Endometrial microvascular endothelial cells (primary cell): Measurements from ENCODE around the gene MTFMT. TPM values are rescaled to one million over a fixed set of nuclear protein-coding genes. Genes with fewer than 3 reads are reported as not detected.
"Not testable (repeated sequence)": the region's sequence is repeated elsewhere in the genome, so short reads cannot be mapped to it uniquely, and the experiment has no call there.

Source experiments
- in situ Hi-C: cut with HindIII; loops from 2 replicates; pipeline ENCODE4 v1.10.0; 2017; ENCODE audit warnings: low sequenced_read_pairs, low pct_unique_long_range_greater_than_20kb; ENCODE audit errors: inconsistent ontology term
- total RNA-seq: library from RNA; depleted of rRNA; stranded (reverse); fragments of >200 nt; gene quantifications from one replicate; pipeline ENCODE4 v1.2.3, GENCODE V29; 2015; ENCODE audit errors: inconsistent ontology term

Gene MTFMT
- total RNA-seq, 1 donor from 2014 or later: 28.9 TPM

- in situ Hi-C loops: not testable (repeated sequence)
These were observed 14.8 kb upstream of the MTFMT start for GRCh38 chr15:65044218-65044617.

DNA sequence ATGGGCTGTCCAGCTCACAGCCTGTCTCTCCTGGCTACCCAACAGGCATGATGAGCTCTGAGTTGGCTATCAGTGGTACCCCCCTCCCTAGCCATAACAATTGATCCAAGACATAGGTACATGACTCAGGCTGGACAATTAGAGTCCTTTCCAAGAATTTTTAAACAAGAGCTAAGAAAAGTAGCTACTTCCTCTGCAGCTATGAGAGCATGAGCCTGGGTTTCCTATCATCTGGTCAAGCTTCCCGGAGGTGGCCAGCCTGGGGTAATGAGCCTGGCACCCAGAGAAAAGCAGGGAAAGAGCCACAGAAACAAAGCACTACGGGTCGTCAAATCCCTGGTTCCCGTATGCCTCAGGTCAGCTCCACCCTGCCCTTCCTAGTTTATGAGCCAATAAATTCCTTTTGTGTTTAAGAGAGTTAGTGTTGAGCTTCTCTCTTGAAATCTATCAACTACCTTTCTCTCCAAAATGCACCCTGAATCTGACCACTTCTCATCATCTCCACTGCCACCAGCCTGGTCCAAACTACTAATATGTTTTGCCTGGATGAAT lies 13.4 kb upstream of the MTFMT start:
- in situ Hi-C loops: no loop called here

DNA sequence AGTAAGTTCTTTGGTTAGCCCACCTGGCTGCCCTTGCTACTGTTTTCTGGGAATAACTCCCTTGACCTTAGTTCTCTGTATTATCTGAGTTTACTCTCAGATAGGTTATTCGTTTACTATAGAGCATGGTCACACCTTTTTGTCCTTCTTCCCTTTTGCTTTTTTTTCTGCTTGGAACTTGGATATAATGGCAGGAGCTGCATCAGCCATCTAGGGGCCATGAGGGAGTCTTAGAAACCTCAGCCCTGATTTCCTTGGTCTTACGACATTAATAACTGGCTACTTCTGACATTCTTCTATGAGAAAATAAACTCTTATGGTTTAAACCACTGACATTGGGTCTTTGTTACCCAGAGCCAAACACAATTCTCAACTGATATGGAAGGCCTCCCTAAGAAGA lies 12.3 kb upstream of the MTFMT start:
- in situ Hi-C loops: no loop called here

DNA sequence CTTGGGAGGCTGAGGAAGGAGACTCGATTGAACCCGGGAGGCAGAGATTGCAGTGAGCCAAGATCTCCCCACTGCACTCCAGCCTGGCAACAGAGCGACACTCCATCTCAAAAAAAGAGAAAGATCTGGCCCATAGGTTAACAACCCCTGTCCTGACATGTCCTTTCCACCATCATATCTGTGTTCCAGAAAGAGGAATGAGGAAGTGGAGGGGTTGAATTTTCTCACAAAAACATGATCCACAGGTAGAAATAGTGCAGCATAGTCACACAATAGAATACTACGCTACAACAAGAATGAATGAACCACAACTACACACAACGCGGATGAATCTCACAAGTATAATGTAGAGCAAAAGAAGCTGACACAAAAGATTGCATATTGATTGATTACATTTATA lies 11.0 kb upstream of the MTFMT start:
- in situ Hi-C loops: no loop called here

DNA sequence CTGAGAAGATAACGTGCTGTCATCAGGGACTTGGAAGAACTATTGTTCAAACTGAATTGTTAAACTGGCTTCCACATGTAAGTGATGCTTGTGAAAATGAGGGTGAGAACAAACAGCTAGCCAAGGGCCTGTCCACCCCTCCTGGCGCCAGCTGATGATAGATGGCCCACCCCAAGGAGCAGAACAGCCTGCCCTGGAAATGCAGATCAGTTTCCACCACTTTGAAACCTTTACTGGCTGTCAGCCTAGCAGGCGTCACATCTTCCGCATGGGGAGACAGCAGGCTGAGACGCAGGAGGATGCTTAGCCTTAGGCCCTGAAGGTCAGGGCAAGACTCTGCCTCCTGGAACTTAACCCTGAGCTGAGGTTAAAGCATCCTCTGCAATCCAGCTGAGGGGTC lies 9.4 kb upstream of the MTFMT start:
- in situ Hi-C loops: no loop called here

DNA sequence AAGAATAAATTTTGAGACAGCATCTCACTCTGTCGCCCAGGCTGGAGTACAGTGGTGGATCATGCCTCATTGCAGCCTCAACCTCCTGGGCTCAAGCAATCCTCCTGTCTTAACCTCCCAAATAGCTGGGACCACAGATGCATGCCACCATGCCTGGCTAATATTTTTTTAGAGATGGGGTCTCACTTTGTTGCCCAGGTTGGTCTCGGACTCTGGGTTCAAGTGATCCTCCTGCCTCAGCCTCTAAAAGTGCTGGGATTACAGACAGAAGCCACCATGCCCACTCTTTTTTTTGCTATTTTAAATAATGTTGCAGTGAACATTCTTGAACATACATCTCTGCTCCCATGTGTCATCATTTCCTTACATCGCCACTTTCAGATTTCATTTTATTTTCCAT lies 9.0 kb upstream of the MTFMT start:
- in situ Hi-C loops: no loop called here

DNA sequence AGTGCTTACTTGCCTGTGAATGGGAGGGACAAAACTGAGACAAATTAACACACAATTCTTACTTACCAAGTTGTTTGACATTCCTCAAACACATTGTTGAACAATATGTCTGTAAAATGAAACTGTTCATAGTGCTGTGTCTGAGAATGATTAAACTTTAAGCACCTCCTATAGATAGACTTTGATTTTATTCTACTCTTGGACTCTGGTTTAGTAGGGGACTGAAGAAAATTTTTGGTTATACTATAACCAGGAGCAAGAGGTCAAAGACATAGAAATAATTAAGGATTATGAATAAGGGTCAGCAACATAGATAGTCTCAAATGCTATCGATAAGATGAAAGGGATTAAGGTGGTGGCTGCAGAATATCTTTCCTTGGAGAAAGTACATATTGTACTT lies 7.9 kb upstream of the MTFMT start:
- in situ Hi-C loops: no loop called here

DNA sequence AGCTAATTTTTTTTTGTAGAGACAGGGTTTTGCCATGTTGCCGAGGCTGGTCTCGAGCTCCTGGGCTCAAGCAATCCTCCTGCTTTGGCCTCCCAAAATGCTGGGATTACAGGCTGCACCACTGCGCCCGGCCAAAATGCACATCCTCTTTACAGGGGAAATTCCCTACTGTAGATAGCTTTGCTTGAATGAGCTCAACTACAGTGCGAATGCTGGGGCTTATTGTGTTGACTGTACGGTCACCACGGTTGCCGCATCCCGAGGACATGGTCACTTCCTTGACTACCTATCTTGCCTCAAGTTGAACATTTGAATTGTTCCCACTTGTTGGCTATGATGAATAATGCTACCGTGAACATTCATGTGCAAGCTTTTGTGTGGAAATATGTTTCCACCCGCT lies 5.3 kb upstream of the MTFMT start:
- in situ Hi-C loops: no loop called here

DNA sequence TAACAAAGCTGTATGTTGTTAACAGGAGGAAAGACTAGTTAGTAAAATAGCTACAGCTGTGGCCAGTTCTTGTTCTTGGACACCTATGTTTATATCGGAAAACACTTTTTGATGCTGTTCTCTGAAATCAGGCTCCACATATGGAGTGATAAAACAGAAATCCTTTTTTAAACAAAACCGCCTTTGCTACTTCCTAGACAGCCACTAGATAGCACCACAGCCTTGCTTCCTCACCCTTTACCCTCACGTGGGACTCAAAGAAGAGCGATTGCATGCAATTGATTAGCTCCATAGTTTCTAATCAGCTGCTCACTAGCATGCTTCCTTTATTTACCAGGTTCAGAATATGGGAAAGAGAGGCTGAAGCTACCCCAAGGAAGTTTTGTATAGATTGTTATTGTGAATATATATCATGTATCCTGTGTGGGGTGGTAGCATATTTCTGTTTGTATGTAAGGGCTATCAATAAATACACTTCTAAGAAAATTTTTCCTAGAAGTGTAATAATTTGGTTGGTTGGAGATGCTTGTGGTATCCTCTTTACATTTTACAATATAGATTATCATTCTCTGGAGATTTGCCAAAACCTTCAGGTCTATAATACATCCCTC lies 4.3 kb upstream of the MTFMT start:
- in situ Hi-C loops: no loop called here

GRCh38 chr15:65032801-65033537 lies 3.5 kb upstream of the MTFMT start:
- in situ Hi-C loops: no loop called here

DNA sequence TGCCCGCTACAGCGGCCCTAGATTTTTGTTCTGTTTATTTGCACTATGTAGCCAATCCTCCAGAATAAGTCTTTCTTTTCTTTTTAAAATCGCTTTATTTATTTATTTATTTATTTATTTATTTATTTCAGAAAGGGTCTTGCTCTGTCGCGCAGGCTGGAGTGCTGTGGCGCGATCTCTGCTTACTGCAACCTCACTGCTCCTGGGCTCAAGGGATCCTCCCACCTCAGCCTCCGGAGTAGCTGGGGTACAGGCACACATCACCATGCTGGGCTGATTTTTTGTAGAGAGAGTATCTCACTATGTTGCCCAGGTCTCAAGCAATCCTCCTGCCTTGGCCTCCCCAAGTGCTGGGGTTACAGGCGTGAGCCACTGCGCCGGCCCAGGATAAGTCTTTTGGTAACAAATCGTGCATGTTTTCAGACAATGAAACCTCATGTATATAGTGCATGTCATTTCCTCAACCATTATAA lies 333 bp upstream of the MTFMT start:
- in situ Hi-C loops: no loop called here

DNA sequence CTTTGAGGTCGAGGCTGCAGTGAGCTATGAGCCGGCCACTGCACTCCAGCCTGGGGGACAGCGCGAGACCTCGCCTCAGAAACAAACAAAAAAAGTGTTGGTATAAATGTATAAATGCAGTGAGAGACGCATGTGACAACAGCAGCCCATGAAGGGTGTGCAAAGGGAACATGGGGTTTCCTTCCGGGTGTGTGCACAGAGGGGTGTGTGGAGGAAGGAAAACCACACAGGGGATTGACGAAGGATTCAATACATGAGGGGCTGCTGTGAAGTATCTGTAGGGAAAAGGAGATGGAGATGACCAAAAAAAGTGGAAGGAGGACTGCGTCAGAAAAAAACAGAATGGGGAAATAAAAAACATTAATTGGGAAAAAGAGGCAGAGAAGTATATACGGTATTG lies 1.1 kb downstream of the MTFMT start:
- in situ Hi-C loops: no loop called here

GRCh38 chr15:65027593-65027992 lies 1.8 kb downstream of the MTFMT start:
- in situ Hi-C loops: no loop called here

- in situ Hi-C loops: no loop called here
These were observed 2.7 kb downstream of the MTFMT start for GRCh38 chr15:65026756-65027155.

DNA sequence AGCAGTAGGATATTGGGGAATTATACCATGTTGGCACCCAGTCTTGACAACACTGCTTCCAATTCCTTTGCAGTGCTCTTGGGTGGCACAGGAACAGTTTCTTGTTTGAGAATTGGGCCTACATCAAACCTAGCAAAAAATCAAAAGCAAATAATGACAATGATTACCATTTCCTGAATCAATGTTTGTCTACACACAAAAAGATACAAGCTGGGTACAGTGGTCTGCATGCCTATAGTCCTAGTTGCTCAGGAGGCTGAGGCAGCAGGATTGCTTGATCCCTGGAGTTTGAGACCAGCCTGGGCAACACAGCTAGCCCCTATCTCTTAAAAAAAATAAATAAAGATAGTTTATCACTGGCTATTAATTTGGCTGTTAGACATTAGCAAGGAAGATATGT lies 8.0 kb downstream of the MTFMT start:
- in situ Hi-C loops: no loop called here

DNA sequence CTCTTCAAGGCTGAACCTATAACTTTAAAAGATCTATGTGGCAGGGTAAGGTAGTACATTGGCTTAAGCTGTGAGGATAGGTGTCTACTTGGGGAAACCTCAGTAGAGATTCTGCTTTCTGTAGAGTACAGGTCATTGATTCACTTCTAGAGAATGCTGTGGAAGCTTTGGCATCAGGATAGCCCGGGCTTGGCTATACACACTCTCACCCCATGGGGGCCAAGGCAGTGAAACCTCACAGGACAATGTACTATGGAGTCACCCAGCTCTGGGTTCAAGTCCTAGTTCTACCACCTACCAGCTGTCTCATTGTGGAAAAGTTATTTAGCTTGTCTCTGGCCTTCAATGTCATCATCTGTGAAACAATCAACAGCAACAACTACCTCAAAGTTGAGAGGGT lies 9.0 kb downstream of the MTFMT start:
- in situ Hi-C loops: no loop called here

DNA sequence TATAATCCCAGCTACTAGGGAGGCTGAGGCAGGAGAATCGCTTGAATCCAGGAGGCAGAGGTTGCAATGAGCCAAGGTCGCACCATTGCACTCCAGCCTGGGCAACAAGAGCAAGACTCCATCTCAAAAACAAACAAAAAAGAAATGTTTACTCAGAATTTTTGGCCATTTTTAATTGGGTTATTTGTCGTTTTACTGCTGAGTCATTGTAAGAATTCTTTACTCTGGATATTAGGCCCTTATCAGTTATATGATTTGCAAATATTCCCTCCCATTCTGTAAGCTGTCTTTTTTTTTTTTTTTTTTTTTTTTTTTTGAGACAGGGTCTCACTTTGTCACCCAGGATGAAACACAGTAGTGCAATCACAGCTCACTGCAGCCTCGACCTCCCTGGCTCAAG lies 18.2 kb downstream of the MTFMT start:
- in situ Hi-C loops: not testable (repeated sequence)

GRCh38 chr15:65008983-65009382 lies 20.5 kb downstream of the MTFMT start:
- in situ Hi-C loops: no loop called here

- in situ Hi-C loops: no loop called here
These were observed 22.6 kb downstream of the MTFMT start for GRCh38 chr15:65006876-65007275.

- in situ Hi-C loops: no loop called here
These were observed 24.4 kb downstream of the MTFMT start for GRCh38 chr15:65004993-65005392.
